Activated CD4-positive, alpha-beta T cell treated with anti-CD3 and anti-CD28 coated beads, Interleukin-2, amount 10 ng/mL, durations not matched to agents 24 days and 14 days (primary cell): ENCODE measurements around the gene LLCFC1. TPM values are rescaled to one million over a fixed set of nuclear protein-coding genes. Genes with fewer than 3 reads are reported as not detected.
"Not testable (repeated sequence)": the region's sequence is repeated elsewhere in the genome, so short reads cannot be mapped to it uniquely, and the experiment has no call there.

Source experiments
- DNase-seq: peaks from one replicate; pipeline ENCODE4 v3.0.0; 2022
- H3K27ac Mint-ChIP-seq: one replicate; pipeline ENCODE4 v1.8.0; 2022; ENCODE audit warnings: mild to moderate bottlenecking, mixed read lengths
- H3K27me3 Mint-ChIP-seq: one replicate; pipeline ENCODE4 v1.8.0; 2022; ENCODE audit warnings: mixed read lengths
- H3K36me3 Mint-ChIP-seq: one replicate; pipeline ENCODE4 v1.8.0; 2022; ENCODE audit warnings: low read depth, mild to moderate bottlenecking, mixed read lengths
- H3K4me1 Mint-ChIP-seq: one replicate; pipeline ENCODE4 v1.8.0; 2021; ENCODE audit warnings: mixed read lengths
- H3K4me3 Mint-ChIP-seq: one replicate; pipeline ENCODE4 v1.8.0; 2022; ENCODE audit warnings: mild to moderate bottlenecking, moderate library complexity, mixed read lengths
- H3K9me3 Mint-ChIP-seq: one replicate; pipeline ENCODE4 v1.8.0; 2021; ENCODE audit warnings: mixed read lengths
- intact Hi-C: fragments of 100-400 bp; cut with micrococcal nuclease; formaldehyde crosslinking; loops from one replicate; pipeline ENCODE4 v1.15.1; 2023
- total RNA-seq: library from RNA; stranded (reverse); gene quantifications from 2 replicates; pipeline ENCODE4 v1.2.3, GENCODE V29; 2022

Gene LLCFC1
- total RNA-seq, 1 donor from 2014 or later = not detected

DNA sequence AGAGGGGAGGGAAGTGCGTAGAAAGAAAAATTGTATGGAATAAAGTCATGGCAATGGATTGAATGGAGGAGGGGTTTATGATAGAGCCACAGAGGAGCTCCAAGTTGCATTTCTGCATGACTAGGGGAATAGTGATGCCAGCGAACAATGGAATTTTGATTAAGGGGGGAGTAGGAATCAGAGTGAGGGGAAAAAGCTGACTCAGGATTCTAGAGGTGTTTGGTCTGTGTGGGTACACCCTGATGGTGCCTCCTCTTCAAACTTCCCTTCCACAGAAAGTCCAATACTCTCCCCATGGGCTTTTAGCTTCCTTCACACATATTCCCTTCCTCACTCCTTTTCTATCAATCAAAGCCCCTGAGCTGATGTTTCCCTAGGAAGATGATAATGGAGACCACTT, 24.7 kb downstream of the LLCFC1 start:
- DNase-seq = no peak
- H3K36me3 Mint-ChIP-seq = no peaks in the 10 kb centered on the region
- no peak overlapping the region for H3K4me3 Mint-ChIP-seq
- H3K27me3 Mint-ChIP-seq = peaks cover 23% of the 10 kb centered on the region
- intact Hi-C loops = no loop called here
- H3K9me3 Mint-ChIP-seq = no peaks in the 10 kb centered on the region
- no peaks in the 10 kb centered on the region for H3K4me1 Mint-ChIP-seq
- no peak overlapping the region for H3K27ac Mint-ChIP-seq

DNA sequence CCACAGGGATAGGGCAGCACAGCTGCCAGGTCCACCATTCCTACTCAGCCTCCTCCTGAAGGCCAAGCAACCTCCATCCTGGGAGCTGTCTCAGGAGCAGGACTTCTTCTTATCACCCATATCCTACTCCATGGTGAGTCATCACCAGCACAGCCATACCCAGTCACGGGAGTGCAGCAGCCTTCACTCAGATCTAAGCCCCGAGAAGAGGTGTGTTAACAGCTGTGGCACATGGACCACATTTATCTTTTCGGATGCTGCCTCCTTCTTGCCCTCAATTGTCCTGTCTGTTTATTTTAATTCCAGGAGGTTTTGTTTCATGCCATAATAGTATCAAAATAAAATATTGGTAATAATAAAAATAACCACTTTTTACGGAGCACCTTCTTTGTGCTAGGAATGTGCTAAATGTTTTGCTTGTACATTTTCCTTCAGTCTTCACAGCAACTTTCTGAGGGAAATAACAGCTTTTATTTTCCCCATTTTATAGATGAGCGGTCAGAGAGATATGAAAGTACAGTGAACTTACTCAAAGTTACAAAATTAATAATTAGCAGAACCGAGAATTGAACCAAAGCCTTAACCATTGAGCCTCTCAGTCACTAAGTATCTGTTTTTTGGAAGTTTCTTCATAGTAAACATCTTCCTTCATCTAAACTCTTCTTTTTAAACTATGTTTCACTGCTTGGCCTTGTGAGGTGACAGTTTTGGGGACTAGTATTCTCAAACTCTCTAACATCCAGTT, 25.4 kb downstream of the LLCFC1 start:
- H3K4me1 Mint-ChIP-seq = no peaks in the 10 kb centered on the region
- intact Hi-C loops = no loop called here
- H3K4me3 Mint-ChIP-seq = no peak overlapping the region
- no peak overlapping the region for H3K27ac Mint-ChIP-seq
- H3K9me3 Mint-ChIP-seq = no peaks in the 10 kb centered on the region
- H3K36me3 Mint-ChIP-seq = no peaks in the 10 kb centered on the region
- no peak for DNase-seq
- H3K27me3 Mint-ChIP-seq = peaks cover 19% of the 10 kb centered on the region

DNA sequence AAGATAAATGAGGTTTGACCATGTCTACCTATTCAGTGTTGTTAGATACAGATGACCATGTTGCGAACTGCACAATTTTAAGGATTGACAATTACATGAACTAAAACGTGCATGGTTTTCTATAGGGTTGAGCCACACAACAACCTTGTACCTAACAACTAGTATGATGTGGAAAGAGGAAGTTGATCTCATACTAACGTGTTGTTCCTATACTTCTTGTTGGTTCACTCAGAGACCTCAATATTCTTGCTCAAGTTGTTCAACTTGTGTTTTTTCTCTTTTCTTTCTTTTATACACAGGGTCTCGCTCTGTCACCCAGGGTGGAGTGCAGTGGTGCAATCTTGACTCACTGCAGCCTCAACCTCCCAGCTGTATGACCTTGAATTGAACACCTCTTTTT, 28.9 kb downstream of the LLCFC1 start:
- no peaks in the 10 kb centered on the region for H3K36me3 Mint-ChIP-seq
- peaks cover 22% of the 10 kb centered on the region for H3K27me3 Mint-ChIP-seq
- no peaks in the 10 kb centered on the region for H3K4me1 Mint-ChIP-seq
- H3K27ac Mint-ChIP-seq = no peak overlapping the region
- H3K9me3 Mint-ChIP-seq = no peaks in the 10 kb centered on the region
- DNase-seq = no peak
- intact Hi-C loops = no loop called here
- no peak overlapping the region for H3K4me3 Mint-ChIP-seq

DNA sequence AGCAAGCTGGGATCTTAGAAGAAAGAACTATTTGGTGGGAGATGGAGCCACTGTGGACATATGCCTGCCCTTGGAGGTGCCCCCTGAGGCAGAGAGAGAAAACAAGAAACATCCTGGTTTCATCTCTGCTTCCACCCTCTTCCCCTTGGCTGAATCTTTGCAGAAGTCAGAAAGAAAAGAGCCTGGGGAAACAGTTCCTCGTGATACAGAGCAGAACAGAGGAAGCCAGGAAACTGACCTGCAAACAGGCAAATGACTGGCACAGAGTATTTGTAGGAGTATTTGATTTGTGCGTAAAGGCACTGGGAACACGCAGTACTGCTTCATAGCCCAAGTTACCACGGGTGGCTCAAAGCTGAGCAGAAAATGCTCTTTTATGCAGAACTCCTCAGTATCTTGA, 29.9 kb downstream of the LLCFC1 start:
- Mint-ChIP-seq H3K27ac (no peak overlapping the region), H3K4me1 (no peaks in the 10 kb centered on the region), H3K9me3 (no peaks in the 10 kb centered on the region), H3K36me3 (no peaks in the 10 kb centered on the region), H3K4me3 (no peak overlapping the region), H3K27me3 (peaks cover 22% of the 10 kb centered on the region)
- no peak for DNase-seq
- intact Hi-C loops = no loop called here

DNA sequence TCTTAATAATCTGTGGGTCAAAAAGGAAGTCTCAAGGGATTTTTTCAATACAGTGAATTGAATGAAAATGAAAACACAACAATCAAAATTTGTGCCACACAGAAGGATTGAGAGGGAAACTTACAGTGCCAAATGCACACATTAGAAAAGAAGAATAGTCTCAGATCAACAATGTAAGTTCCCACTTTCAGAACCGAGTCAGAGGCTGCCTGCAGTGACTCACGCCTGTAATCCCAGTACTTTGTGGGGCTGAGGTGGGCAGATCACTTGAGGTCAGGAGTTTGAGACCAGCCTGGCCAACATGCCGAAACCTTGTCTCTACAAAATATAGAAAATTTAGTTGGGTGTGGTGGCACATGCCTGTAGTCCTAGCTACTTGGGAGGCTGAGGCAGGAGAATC, 35.3 kb downstream of the LLCFC1 start:
- no peaks in the 10 kb centered on the region for H3K4me1 Mint-ChIP-seq
- intact Hi-C loops = no loop called here
- peaks cover 3% of the 10 kb centered on the region for H3K9me3 Mint-ChIP-seq
- no peak overlapping the region for H3K4me3 Mint-ChIP-seq
- H3K27ac Mint-ChIP-seq = no peak overlapping the region
- H3K27me3 Mint-ChIP-seq = peaks cover 24% of the 10 kb centered on the region
- no peak for DNase-seq
- no peaks in the 10 kb centered on the region for H3K36me3 Mint-ChIP-seq

DNA sequence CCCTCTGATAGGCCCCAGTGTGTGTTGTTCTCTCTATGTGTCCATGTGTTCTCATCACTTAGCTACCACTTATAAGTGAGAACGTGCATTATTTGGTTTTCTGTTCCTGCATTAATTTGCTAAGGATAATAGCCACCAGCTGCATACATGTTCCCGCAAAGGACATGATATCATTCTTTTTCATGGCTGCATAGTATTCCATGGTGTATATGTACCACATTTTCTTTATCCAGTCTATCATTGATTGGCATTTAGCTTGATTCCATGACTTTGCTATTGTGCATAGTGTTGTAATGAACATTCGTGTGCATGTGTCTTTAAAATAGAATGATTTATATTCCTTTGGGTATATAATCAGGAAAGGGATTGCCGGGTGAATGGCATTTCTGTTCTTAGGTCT, 39.1 kb downstream of the LLCFC1 start:
- DNase-seq, intact Hi-C loops: not testable (repeated sequence)

DNA sequence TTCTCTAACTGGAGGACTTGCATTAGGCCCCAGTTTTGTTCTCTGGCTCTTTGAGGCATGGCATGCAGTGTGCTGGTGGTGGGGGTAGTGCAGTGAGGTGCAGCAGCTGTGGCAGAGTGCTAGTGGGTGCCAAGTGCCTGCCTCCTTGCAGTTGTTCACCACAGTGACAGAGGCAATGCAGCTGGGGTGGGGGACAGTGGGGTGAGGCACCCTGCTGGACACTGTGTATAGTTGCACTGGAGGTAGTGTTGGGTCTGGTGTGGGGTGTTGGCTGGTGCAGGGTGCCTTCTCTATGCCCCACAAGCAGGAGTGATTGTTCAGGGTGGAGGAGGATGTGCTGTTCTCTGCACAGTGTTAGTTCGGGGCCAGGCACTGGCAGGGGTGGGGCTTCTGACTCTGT, 44.5 kb downstream of the LLCFC1 start:
- Mint-ChIP-seq H3K9me3 (peaks cover 5% of the 10 kb centered on the region), H3K36me3 (no peaks in the 10 kb centered on the region), H3K4me1 (no peaks in the 10 kb centered on the region), H3K4me3 (no peak overlapping the region), H3K27ac (no peak overlapping the region), H3K27me3 (peaks cover 31% of the 10 kb centered on the region)
- intact Hi-C loops = no loop called here
- DNase-seq = no peak

More for the DNA sequence above, 39.1 kb downstream of the LLCFC1 start:
- not testable (repeated sequence) for H3K36me3 Mint-ChIP-seq, H3K27ac Mint-ChIP-seq, H3K9me3 Mint-ChIP-seq, H3K4me1 Mint-ChIP-seq, H3K4me3 Mint-ChIP-seq
- H3K27me3 Mint-ChIP-seq = peaks cover 32% of the 10 kb centered on the region

DNA sequence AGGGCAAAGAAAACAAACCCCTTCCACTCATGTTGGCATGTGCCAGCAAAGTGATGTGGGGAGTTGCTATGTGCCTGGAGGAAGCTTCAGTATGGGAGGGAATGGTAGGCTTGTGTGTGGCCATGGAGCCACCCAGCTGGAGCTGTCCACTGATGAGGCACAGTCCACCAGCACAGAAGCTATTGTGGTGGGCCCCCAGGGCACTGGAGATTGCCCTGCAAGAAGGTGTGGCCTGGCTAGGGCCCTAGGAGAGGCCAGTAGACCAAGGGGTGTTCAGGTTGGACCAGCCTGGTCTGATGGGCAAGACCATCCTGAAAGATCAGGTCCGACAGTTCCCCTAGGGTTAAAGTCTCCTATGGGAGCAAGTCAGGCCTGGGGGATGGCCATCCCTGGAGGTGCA, 45.0 kb downstream of the LLCFC1 start:
- Mint-ChIP-seq H3K4me3 (no peak overlapping the region), H3K36me3 (no peaks in the 10 kb centered on the region), H3K27me3 (peaks cover 29% of the 10 kb centered on the region), H3K4me1 (no peaks in the 10 kb centered on the region), H3K27ac (no peak overlapping the region), H3K9me3 (peaks cover 5% of the 10 kb centered on the region)
- intact Hi-C loops = no loop called here
- DNase-seq = no peak

Other genes starting within 250 kb of the LLCFC1 start
- gene PRSS1, start 190.0 kb upstream of the LLCFC1 start, total RNA-seq = not detected in 2 replicates
- not detected in 2 replicates for gene PRSS2, start 168.5 kb upstream of the LLCFC1 start, total RNA-seq
- gene EPHB6, start 84.4 kb upstream of the LLCFC1 start, total RNA-seq = 5.9 and 7.3 TPM in 2 replicates
- not detected in 2 replicates for gene TRPV6, start 53.7 kb upstream of the LLCFC1 start, total RNA-seq
- not detected in 2 replicates for gene TRPV5, start 5.7 kb upstream of the LLCFC1 start, total RNA-seq
- gene KEL, start 22.9 kb downstream of the LLCFC1 start, total RNA-seq = 0.12 and 0.37 TPM in 2 replicates
- not detected in 2 replicates for gene OR9A2, start 87.6 kb downstream of the LLCFC1 start, total RNA-seq
- gene OR6V1, start 112.9 kb downstream of the LLCFC1 start, total RNA-seq = not detected in 2 replicates
- gene PIP, start 192.6 kb downstream of the LLCFC1 start, total RNA-seq = not detected in 2 replicates
- not detected in 2 replicates for gene TAS2R39, start 243.9 kb downstream of the LLCFC1 start, total RNA-seq